Loucy (cell line): ENCODE measurements around the gene FAM76B.

Source experiments
- EZH2phosphoT487 ChIP-seq: fragments of 200-600 bp; IDR thresholded peaks from 2 replicates; pipeline ENCODE4 v1.6.1; 2018; ENCODE audit warnings: antibody characterized with exemption, mild to moderate bottlenecking, moderate library complexity, borderline replicate concordance
- TF ChIP-seq, protein P1 (sequence below): fragments of 200-600 bp; sonication (generic); conservative IDR thresholded peaks from 2 replicates; pipeline ENCODE4 v1.5.1; 2014; ENCODE audit warnings: mild to moderate bottlenecking, antibody characterized with exemption, low read length

DNA sequence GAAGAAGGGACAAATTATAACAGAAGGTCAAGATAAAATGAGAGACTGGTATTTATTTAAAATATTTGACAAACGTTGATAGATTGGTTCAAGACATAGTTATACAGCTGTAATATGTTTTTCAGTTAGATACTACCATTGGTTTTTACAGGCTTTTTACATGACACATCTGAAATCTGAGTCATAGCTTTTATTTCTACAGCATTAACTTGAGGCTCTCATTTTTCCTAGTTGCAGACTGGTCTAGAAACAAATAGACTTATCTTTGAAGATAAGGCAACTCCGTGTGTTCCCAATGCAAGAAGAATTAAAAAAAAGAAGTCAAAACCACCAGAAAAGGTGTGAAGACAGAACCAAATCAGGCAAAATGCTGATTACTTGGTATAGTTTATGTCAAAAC, 32.1 kb upstream of the FAM76B start:
- TF ChIP-seq, protein P1, sequence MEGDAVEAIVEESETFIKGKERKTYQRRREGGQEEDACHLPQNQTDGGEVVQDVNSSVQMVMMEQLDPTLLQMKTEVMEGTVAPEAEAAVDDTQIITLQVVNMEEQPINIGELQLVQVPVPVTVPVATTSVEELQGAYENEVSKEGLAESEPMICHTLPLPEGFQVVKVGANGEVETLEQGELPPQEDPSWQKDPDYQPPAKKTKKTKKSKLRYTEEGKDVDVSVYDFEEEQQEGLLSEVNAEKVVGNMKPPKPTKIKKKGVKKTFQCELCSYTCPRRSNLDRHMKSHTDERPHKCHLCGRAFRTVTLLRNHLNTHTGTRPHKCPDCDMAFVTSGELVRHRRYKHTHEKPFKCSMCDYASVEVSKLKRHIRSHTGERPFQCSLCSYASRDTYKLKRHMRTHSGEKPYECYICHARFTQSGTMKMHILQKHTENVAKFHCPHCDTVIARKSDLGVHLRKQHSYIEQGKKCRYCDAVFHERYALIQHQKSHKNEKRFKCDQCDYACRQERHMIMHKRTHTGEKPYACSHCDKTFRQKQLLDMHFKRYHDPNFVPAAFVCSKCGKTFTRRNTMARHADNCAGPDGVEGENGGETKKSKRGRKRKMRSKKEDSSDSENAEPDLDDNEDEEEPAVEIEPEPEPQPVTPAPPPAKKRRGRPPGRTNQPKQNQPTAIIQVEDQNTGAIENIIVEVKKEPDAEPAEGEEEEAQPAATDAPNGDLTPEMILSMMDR, result no peak
- no peak for TF ChIP-seq EZH2phosphoT487
